GM21825 (cell line): ENCODE results near the gene DLG2.
"Not testable (repeated sequence)": the region's sequence is repeated elsewhere in the genome, so short reads cannot be mapped to it uniquely, and the experiment has no call there.

Source experiments
- ATAC-seq: cut with Tn5 transposase; IDR thresholded peaks from one replicate; pipeline ENCODE4 v1.9.1; 2021; ENCODE audit warnings: mild to moderate bottlenecking, moderate library complexity; ENCODE audit not compliant: unreplicated experiment

The DLG2 gene

DNA sequence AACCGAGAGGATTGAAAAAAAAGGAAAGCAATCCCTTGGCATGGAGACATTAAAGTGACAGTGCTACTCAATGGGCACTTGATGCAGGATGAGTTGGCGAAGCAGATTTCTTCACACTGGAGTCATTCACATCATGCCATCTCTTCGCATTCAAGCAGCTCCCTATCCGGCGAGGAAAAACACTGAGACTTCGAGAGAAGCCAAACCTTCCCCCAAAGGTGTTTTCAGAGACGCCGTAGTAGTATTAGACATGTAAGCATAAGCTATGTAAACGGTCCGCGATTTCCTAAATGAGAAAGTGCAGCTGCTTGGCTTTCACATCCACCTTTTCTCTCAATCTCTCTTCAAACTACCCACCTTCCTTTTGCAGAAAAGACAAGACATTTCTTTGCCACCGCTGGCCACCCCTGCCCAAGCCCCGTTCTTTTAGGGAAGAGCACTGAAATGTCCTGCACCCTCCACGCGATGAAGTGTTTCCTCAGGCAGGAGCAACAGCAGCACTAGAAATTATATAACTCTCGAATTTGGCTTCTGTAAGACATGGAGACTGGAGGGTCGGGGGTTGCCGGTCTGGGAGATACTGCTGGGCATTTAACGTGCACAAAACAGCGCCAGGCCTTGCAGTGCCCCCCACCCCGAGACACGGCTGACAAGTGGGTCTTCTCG lies at the start of gene DLG2:
Gene DLG2, minus strand, starts transcription at position 13 of the 666 bp plus-strand sequence.
- peak; percentile 3 for ATAC-seq

DNA sequence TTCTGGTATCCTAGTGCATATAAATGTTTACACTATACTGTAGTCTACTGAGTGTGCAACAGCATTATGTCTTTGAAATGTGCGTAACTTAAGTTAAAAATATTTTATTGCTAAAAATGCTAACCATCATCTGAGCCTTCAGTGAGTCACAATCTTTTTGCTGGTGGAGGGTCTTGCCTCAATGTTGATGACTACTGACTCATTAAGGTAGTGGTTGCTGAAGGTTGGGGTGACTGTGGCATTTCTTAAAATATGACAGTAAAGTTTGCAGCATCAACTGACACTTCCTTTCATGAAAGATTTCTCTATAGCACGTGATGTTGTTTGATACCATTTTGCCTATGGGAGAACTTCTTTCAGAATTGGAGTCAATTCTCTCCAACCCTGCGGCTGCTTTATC lies 46.2 kb upstream of the DLG2 start:
- no peak for ATAC-seq

DNA sequence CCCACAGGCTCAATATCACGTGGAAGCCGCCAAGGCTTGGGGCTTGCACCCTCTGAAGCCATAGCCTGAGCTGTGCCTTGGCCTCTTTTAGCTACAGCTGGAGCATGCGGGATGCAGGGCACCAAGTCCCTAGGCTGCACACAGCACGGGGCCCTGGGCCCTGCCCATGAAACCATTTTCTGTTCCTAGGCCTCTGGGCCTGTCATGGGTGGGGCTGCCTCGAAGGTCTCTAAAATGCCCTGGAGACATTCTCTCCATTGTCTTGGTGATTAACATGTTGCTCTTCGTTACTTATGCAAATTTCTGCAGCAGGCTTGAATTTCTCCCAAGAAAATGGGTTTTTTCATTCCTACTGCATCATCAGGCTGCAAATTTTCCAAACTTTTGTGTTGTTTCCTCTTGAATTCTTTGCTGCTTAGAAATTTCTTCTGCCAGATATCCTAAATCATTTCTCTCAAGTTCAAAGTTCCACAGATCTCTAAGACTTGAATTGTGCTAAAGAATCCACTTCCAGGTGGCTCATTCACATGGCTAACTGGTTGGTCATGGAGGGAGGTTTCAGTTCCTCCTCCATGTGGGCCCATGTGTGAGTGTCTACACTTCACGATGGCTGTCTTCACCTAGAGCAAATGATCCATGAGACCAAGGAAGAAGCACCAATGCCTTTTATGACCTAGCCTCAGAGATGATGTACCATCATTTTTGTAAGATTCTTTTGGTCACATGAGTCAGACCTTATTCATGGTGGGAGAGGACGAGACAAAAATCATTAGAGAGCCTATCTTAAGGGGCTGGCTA lies 45.2 kb upstream of the DLG2 start:
- no peak for ATAC-seq

GRCh38 chr11:85670949-85671663 lies 44.0 kb upstream of the DLG2 start:
- ATAC-seq: not testable (repeated sequence)

DNA sequence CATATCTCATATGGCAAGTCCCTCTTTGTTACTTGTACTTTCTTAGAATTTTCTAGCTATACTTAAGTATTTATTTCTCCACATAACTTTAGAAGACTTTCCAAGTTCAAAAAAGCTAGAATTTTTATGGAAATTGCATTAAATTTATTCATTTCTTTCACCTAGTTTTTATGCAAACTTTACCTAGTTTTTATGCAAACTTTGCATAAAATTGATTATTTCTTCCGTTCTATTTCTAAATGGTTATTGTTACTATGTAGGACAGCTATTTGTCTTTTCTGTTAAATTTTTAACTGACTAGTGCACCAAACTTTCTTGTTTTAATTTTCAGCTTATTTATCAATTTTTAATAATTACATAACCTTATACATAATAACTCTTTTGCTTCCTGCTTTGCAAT lies 41.0 kb upstream of the DLG2 start:
- no peak for ATAC-seq

- ATAC-seq: no peak
Observed at GRCh38 chr11:85666687-85667086, 39.5 kb upstream of the DLG2 start.

- ATAC-seq: no peak
Observed at GRCh38 chr11:85665733-85666132, 38.6 kb upstream of the DLG2 start.

- ATAC-seq: peak; percentile 93
Observed at GRCh38 chr11:85664615-85665481, 37.7 kb upstream of the DLG2 start, which contains the start of gene CREBZF. Gene CREBZF, minus strand, starts transcription at chr11:85665129. Its CDS starts 254 bp downstream, at chr11:85664875.

GRCh38 chr11:85663753-85664614 lies 36.8 kb upstream of the DLG2 start:
- peak; percentile 74 for ATAC-seq

DNA sequence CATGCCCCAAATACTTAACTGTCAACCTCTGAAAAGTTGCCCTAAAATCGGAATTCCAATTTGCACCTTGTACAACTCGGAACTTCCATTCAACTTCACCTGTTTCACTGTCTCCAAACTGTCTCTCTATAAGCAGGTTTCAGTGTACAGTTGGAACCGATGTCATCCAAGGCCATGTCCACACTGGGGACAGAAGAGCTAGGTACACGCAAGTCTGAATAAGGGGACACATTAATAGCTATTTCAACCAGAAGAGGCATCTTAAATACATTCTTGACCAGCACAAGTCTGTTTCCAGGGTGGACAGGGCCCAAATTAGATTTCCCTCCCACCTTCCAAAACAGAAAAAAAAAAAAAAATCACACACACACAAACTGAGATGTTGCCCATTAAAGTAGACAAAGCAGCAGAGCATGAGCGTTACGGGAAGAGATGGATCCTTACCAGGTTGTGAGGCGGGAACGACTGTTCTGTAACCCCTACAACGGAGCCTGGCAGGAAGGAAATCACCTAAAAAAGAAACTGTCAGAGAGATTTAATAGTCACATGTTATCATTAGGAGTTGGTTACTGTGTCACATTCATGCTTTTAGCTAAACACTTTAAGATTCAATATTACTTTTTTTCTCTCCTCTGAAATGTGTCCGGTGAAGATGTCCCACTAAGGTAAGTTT lies 36.1 kb upstream of the DLG2 start:
- no peak for ATAC-seq

DNA sequence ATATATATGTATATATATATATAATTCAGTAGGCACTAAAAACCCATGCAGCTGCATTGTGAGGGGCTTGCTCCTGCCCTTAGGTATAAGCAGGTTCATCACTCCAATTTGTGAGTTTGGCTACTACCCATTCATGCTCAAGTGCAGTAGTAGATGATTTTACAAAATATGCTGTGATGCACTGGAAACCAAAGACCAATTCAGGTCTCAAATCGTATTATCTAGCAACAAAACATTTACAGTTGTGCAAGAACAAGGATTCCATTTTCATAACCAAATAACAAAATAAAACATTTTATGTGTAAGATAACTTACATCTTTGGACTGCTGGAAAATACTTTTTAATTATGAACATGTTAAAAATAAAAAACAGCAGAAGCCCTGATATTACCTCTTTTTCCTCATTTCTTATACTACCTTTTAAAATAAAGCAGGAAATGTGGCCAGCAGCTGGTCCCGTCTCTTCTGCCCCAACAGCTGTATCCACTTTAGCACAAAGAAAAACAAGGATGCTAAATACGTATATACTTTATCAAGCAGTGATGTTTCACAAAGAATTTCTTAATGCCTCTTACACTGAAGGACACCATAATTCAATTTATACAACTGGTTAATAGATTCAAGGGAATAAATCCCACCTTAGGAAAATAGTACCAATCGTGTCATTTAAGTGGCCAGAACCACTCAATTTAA lies 35.0 kb upstream of the DLG2 start:
- no peak for ATAC-seq

DNA sequence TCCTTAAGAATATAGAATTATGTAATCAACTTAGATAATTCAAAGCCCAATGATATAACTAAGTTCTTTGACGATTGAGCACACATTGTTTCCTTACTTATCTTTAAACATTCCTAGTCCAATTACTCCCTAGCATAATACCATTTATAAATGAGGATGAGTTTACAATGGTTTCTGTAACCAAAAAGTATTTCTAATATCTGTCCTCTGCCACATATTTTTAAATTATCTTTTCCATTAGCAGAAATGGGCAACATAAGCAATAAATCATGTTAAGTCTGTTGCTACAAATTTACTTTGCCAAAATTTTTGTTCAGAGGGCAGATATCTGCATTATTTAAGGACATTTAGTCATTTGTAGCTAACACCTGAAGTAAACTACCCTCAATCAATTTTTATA lies 31.0 kb upstream of the DLG2 start:
- no peak for ATAC-seq

GRCh38 chr11:85656777-85657176 lies 29.6 kb upstream of the DLG2 start:
- ATAC-seq: no peak

- ATAC-seq: not testable (repeated sequence)
Observed at GRCh38 chr11:85654343-85654742, 27.2 kb upstream of the DLG2 start.

DNA sequence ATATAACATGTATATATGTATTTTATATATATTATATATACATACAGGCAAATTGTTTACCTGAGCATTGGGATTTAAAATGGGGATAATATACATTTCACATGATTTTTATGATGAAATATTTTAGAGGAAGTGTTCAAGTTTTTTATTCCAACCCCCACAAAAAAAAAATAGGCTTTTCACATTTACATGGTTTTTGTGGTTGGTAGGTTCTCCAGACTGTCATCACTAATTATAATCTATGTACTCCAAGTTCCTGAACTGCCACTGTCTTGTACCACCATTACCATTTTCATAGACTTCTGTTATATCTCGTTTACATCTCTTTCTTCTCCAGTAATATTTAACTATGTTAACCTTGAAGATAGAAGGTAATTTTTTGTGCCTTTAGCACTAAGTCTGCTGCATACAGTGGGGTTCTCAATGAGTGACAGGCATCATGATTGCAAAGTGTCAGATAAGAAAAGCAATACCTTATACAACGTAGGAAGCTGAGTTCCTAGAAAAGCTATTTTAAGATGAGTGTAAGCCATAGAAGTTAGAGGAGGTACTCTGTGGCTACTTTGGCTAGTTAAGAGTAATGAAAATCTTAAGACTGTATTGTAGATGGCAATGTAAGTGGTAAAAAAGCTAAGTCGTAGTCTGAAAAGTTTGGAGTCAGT lies 25.8 kb upstream of the DLG2 start:
- no peak for ATAC-seq

- ATAC-seq: no peak
Observed at GRCh38 chr11:85651118-85651517, 24.0 kb upstream of the DLG2 start.

- ATAC-seq: peak; percentile 100
Observed at GRCh38 chr11:85647604-85648299, 20.6 kb upstream of the DLG2 start, which contains the start of gene TMEM126A. Gene TMEM126A, plus strand, starts transcription at chr11:85647967. Its CDS starts 2,289 bp downstream, at chr11:85650256.
